SH-SY5Y (cell line): Measurements from ENCODE around the gene OR10H1.

Source experiments
- GATA2 ChIP-seq: IDR thresholded peaks from 2 replicates; pipeline ENCODE4 v1.6.1; 2011; ENCODE audit warnings: mild to moderate bottlenecking, low read depth, low read length
- GATA3 ChIP-seq: IDR thresholded peaks from 2 replicates; pipeline ENCODE4 v1.6.1; 2011; ENCODE audit warnings: low read depth, mild to moderate bottlenecking, low read length, moderate library complexity

- TF ChIP-seq GATA2 (no peak), GATA3 (no peak)
Observed at GRCh38 chr19:15837221-15837731, 21.8 kb upstream of the OR10H1 start.
